Esophagus squamous epithelium (tissue), 4 donors: ENCODE data around the gene PTPRD.

Experiments used
- CTCF ChIP-seq, 6 experiments: fragments of 450-650 bp in 4 of 6; fragments of 200-600 bp in 2 of 6; sonication (generic) in 2 of 6; IDR thresholded peaks; one replicate each; pipeline ENCODE4 v1.5.1; 2016 to 2019; ENCODE audit warnings: antibody characterized with exemption in 6 of 6, mild to moderate bottlenecking in 4 of 6, moderate library complexity in 4 of 6
- POLR2A ChIP-seq, 4 donors: fragments of 450-650 bp; IDR thresholded peaks; one replicate each; pipeline ENCODE4 v1.6.1; 2017; ENCODE audit warnings: antibody characterized with exemption in 4 of 4, mild to moderate bottlenecking in 4 of 4, moderate library complexity in 3 of 4

GRCh38 chr9:10604927-10605326 is 7.9 kb downstream of the PTPRD start:
- no peak for TF ChIP-seq POLR2A (IDR thresholded peaks at IDR 0.05)
- TF ChIP-seq CTCF (IDR thresholded peaks at IDR 0.05) = no peak
